Vagina (tissue), 2 donors: ENCODE measurements around the gene TF.

ENCODE experiments used
- POLR2A ChIP-seq, 2 donors: fragments of 450-650 bp; IDR thresholded peaks; one replicate each; pipeline ENCODE4 v1.6.1; 2017; ENCODE audit warnings: antibody characterized with exemption in 2 of 2, mild to moderate bottlenecking in 2 of 2, moderate library complexity in 2 of 2
- POLR2AphosphoS5 ChIP-seq, 2 donors: sonication (generic); formaldehyde crosslinking; IDR thresholded peaks; one replicate each; pipeline ENCODE4 v1.9.0; 2017; ENCODE audit warnings: antibody characterized with exemption in 2 of 2, mild to moderate bottlenecking in 2 of 2, low read depth in 1 of 2; ENCODE audit not compliant: insufficient read depth in 1 of 2
- TF ChIP-seq, protein P1 (sequence below), 3 experiments: fragments of 450-650 bp in 2 of 3; fragments of 200-600 bp in 1 of 3; sonication (generic) in 1 of 3; IDR thresholded peaks; one replicate each; pipeline ENCODE4 v1.5.1; 2017 to 2019; ENCODE audit warnings: antibody characterized with exemption in 3 of 3, mild to moderate bottlenecking in 2 of 3, moderate library complexity in 2 of 3

- TF ChIP-seq, protein P1, sequence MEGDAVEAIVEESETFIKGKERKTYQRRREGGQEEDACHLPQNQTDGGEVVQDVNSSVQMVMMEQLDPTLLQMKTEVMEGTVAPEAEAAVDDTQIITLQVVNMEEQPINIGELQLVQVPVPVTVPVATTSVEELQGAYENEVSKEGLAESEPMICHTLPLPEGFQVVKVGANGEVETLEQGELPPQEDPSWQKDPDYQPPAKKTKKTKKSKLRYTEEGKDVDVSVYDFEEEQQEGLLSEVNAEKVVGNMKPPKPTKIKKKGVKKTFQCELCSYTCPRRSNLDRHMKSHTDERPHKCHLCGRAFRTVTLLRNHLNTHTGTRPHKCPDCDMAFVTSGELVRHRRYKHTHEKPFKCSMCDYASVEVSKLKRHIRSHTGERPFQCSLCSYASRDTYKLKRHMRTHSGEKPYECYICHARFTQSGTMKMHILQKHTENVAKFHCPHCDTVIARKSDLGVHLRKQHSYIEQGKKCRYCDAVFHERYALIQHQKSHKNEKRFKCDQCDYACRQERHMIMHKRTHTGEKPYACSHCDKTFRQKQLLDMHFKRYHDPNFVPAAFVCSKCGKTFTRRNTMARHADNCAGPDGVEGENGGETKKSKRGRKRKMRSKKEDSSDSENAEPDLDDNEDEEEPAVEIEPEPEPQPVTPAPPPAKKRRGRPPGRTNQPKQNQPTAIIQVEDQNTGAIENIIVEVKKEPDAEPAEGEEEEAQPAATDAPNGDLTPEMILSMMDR (IDR thresholded peaks at IDR 0.05) = no peak
- TF ChIP-seq POLR2A (IDR thresholded peaks at IDR 0.05) (no peak), POLR2AphosphoS5 (IDR thresholded peaks at IDR 0.05; ENCODE audit: insufficient read depth in 1 of 2, low read depth in 1 of 2) (no peak)
Observed at GRCh38 chr3:133792171-133792763, 46.1 kb downstream of the TF start.
